Suppressor macrophage (primary cell): ENCODE data around the gene NQO1.
"Not testable (repeated sequence)": the region's sequence is repeated elsewhere in the genome, so short reads cannot be mapped to it uniquely, and the experiment has no call there.

ENCODE experiments used
- DNase-seq, 4 experiments: peaks; one replicate each; pipeline ENCODE4 v3.0.0-alpha.2; 2020 to 2022

Gene NQO1

GRCh38 chr16:69741951-69742904, 15.9 kb upstream of the NQO1 start:
- peak in 2 of 4 experiments; percentile 17 to 20 for DNase-seq

GRCh38 chr16:69741519-69741918, 15.2 kb upstream of the NQO1 start:
- peak in 1 of 4 experiments; percentile 7 for DNase-seq

- DNase-seq: no peak
Observed at GRCh38 chr16:69732101-69732500, 5.7 kb upstream of the NQO1 start.

- not testable (repeated sequence) for DNase-seq
Observed at GRCh38 chr16:69731280-69731679, 4.9 kb upstream of the NQO1 start.

- not testable (repeated sequence) for DNase-seq
Observed at GRCh38 chr16:69729030-69729429, 2.7 kb upstream of the NQO1 start.

GRCh38 chr16:69727916-69728270, 1.5 kb upstream of the NQO1 start:
- no peak for DNase-seq

DNA sequence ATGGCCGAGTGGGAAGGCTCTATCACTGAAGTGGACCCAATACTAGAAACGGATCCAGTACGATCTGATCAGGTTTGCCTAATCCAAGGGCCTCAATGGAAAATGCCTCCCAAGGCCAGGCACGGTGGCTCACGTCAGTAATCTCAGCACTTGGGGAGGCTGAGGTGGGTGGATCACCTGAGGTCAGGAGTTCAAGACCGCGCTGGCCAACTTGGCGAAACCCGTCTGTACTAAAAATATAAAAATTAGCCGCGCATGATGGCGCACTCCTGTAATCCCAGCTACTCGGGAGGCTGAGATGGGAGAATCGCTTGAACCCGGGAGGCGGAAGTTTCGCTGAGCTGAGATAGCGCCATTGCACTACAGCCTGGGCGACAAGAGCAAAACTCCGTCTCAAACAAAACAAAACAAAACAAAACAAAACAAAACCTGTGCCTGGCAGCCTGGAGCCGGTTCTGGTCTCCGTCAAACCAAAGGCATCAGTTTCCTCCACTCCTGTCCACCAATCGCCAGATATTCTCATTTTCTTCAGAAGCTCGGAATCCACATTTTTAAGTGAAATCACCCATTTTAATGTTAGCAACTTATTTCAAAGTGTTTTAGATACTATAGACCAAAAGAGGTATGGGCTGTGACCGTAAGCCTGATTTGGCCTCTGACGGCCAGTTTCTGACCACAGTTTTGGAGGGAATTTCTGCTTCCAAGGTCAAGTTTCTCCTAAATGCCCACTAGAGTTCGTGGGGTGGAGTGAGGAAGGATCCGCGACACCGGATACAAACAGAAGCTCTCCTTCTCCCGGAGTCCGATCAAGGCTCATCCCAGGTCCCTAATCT, 664 bp downstream of the NQO1 start:
- no peak for DNase-seq

DNA sequence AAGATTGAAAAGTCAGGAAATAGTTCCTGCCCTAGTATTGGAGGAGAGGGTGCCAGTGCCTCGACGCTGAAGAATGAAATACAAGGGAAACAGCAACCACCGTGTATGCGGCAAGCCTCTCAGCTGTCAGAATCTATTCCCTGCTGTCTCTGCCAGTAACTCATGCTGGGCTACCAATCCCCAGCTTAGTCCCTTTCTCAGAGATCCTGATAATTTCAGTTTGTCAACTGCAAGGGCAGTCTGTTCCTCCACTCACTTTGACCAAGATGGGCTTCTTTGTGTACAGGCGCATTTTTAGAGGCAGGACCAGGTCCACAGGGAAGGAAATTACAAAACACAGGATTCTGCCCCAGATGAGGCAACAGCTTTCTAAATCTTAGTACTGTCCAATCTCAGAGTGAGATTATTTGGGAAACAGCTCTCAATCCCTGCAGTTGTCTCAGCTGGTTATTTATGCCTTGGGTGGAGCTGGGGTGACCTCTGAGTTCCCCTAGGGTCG, 1.3 kb downstream of the NQO1 start:
- DNase-seq: peak in 3 of 4 experiments; percentile 3 to 23 (median 10)

- no peak for DNase-seq
Observed at GRCh38 chr16:69724414-69724873, 1.9 kb downstream of the NQO1 start.

- DNase-seq: no peak
Observed at GRCh38 chr16:69721441-69721957, 4.9 kb downstream of the NQO1 start.

- DNase-seq: no peak
Observed at GRCh38 chr16:69720822-69721430, 5.4 kb downstream of the NQO1 start.

DNA sequence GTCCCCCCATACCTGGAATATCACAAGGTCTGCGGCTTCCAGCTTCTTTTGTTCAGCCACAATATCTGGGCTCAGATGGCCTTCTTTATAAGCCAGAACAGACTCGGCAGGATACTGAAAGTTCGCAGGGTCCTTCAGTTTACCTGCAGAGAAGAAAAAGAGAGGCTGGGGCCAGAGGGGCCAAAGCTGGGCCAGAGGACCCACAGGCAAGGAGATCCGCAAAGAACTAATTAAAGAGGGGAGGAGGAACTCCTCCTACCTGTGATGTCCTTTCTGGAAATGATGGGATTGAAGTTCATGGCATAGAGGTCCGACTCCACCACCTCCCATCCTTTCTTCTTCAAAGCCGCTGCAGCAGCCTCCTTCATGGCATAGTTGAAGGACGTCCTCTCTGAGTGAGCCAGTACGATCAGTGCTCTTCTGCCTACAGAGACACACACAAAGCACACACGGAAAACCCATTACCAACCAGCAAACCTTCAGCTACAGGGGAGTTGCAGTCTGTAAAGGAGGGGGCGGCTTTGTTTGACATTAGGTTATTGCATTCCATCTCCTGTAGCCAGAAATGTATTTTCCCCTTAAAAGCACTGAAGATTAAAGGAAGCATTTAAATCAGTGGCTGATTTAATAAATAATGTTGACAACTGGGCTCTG, 8.1 kb downstream of the NQO1 start:
- DNase-seq: no peak

- no peak for DNase-seq
Observed at GRCh38 chr16:69717066-69717465, 9.3 kb downstream of the NQO1 start.

DNA sequence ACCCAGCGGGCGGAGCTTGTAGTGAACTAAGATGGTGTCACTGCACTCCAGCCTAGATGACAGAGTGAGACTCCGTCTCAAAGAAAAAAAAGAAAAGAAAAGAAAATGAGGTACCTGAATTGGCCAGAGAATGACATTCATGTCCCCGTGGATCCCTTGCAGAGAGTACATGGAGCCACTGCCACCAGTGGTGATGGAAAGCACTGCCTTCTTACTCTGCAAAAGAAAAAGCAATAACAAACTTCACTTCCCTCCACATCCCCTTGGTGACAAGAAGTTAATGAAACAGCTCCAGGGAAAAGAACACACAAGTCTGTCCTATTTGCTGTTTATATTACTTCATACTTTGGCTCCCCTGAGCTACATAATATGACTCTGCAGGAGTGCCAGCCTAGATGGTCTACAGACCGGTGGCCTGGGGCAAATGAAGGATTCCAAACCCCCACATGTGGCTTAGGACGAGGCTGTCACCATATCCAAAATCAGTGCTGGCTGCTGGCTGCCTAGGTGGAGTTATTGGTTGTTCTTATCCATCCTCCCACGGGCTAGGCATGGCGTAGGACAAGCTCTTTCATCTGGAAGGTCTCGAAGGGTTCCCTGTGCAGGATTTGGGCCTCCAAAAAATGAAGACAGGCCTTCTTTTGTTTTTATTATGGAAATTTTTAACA, 13.3 kb downstream of the NQO1 start:
- no peak for DNase-seq

DNA sequence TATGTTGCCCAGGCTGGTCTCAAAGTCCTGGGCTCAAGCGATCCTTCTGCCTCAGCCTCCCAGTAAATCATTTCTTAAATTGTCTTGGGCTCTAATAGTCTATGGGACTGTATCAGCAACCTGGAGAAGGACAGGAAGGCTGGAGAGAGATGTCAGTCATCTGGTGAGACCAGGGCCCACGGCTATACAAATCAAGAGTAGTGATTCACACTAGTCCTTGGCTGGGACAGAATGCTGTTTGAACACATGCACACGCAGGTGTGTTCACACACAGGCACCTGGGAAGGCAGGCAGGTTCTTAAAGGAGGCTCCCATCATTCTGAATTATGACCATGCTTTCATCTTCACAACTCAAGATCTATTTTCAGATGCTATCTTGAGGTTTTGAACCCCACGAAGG, 14.1 kb downstream of the NQO1 start:
- no peak for DNase-seq

GRCh38 chr16:69711115-69711740, 15.1 kb downstream of the NQO1 start:
- no peak for DNase-seq

DNA sequence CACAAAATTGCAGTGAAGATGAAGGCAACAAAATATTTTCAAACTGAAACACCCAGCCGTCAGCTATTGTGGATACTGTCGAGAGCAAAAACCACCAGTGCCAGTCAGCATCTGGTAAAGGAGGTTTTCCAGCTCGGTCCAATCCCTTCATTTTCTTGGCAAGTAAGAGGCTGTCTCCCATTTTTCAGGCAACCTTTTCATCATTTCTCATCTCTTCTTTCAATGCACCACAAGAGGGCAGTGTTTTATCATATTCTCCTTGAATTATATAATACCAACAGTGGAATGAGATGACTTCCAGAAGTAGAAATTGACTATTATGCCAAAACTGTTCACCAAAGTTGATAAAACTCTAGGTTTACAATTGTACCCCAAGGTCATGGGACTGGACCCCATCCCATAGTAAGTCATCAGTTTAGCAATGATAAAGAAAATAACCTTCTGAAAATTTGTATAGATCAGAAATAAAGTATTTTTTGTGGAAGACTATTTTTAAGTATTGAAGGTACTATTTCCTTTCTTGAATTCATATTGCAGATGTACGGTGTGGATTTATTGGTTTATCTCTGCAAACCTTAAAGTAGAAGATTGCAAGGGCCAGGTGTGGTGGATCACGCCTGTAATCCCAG, 16.8 kb downstream of the NQO1 start:
- peak in 3 of 4 experiments; percentile 57 to 85 (median 78) for DNase-seq

DNA sequence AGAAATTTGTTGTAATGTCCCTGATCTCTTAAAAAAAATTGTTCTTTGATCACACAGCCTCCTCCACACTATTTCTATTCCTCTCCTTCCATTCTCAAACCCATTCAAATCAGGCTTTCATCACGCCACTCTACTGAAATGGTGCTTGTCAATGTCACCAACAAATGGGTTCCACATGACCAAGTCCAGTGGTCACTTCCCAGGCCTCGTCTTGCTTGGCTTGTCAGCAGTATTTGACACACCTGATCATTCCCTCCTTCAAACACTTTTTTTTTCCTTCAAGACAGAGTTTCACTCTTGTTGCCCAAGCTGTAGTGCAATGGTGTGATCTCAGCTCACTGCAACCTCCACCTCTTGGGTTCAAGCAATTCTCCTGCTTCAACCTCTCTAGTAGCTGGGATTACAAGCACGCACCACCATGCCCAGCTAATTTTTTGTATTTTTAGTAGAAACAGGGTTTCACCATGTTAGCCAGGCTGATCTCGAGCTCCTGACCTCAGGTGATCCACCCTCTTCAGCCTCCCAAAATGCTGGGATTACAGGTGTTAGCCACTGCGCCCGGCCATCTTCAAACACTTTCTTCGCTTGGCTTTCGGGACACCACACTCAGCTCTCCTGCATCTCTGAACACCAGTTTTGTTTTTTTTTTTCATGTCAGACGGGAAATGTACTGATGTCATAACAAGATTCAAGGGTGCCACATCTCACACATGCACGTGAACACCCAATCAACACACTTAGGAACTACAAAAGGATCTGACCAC, 18.3 kb downstream of the NQO1 start:
- DNase-seq: no peak

GRCh38 chr16:69706975-69707340, 19.4 kb downstream of the NQO1 start:
- no peak for DNase-seq
